ENCODE results near the gene OLA1.

Gene OLA1

GRCh38 chr2:174169372-174169771, 79.0 kb downstream of the OLA1 start:
- Histone ChIP-seq H3K36me3 (ENCODE audit: control insufficient read depth, insufficient read depth, low read length) (no peaks in the 10 kb centered on the region), H3K4me1 (ENCODE audit: control insufficient read depth, insufficient read depth, low read length) (no peaks in the 10 kb centered on the region), H3K9me3 (ENCODE audit: control insufficient read depth, low read length) (no peaks in the 10 kb centered on the region), H3K4me3 (ENCODE audit: insufficient read depth, low read depth, low read length) (no peak overlapping the region), H3K27ac (ENCODE audit: insufficient read depth, low read depth, low read length, poor library complexity, severe bottlenecking) (no peak overlapping the region), H3K27me3 (ENCODE audit: control insufficient read depth, insufficient read depth, low read length, poor library complexity, severe bottlenecking) (no peaks in the 10 kb centered on the region)
- WGBS, 2 experiments = 99 to 100% methylated on average over 3 of the region's 3 CpGs

- Histone ChIP-seq H3K27ac (ENCODE audit: insufficient read depth, low read depth, low read length, poor library complexity, severe bottlenecking) (no peak overlapping the region), H3K36me3 (ENCODE audit: control insufficient read depth, insufficient read depth, low read length) (no peaks in the 10 kb centered on the region), H3K4me1 (ENCODE audit: control insufficient read depth, insufficient read depth, low read length) (no peaks in the 10 kb centered on the region), H3K27me3 (ENCODE audit: control insufficient read depth, insufficient read depth, low read length, poor library complexity, severe bottlenecking) (no peaks in the 10 kb centered on the region), H3K4me3 (ENCODE audit: insufficient read depth, low read depth, low read length) (no peak overlapping the region), H3K9me3 (ENCODE audit: control insufficient read depth, low read length) (no peaks in the 10 kb centered on the region)
- 92 to 97% methylated on average over 1 of the region's 2 CpGs for WGBS, 2 experiments
Observed at GRCh38 chr2:174166261-174166660, 82.1 kb downstream of the OLA1 start.

- 83 to 89% methylated on average over 3 of the region's 3 CpGs for WGBS, 2 experiments
- Histone ChIP-seq H3K36me3 (ENCODE audit: control insufficient read depth, insufficient read depth, low read length) (no peaks in the 10 kb centered on the region), H3K9me3 (ENCODE audit: control insufficient read depth, low read length) (no peaks in the 10 kb centered on the region), H3K27ac (ENCODE audit: insufficient read depth, low read depth, low read length, poor library complexity, severe bottlenecking) (no peak overlapping the region), H3K4me1 (ENCODE audit: control insufficient read depth, insufficient read depth, low read length) (no peaks in the 10 kb centered on the region), H3K27me3 (ENCODE audit: control insufficient read depth, insufficient read depth, low read length, poor library complexity, severe bottlenecking) (no peaks in the 10 kb centered on the region), H3K4me3 (ENCODE audit: insufficient read depth, low read depth, low read length) (no peak overlapping the region)
Observed at GRCh38 chr2:174161490-174161889, 86.8 kb downstream of the OLA1 start.

- no peaks in the 10 kb centered on the region for H3K36me3 ChIP-seq (ENCODE audit: control insufficient read depth, insufficient read depth, low read length)
- no peaks in the 10 kb centered on the region for H3K27me3 ChIP-seq (ENCODE audit: control insufficient read depth, insufficient read depth, low read length, poor library complexity, severe bottlenecking)
- H3K4me3 ChIP-seq (ENCODE audit: insufficient read depth, low read depth, low read length) = no peak overlapping the region
- no peaks in the 10 kb centered on the region for H3K4me1 ChIP-seq (ENCODE audit: control insufficient read depth, insufficient read depth, low read length)
- no peak overlapping the region for H3K27ac ChIP-seq (ENCODE audit: insufficient read depth, low read depth, low read length, poor library complexity, severe bottlenecking)
- H3K9me3 ChIP-seq (ENCODE audit: control insufficient read depth, low read length) = no peaks in the 10 kb centered on the region
- WGBS, 2 experiments = 50 to 62% methylated on average over 1 to 3 of the region's 3 CpGs
Observed at GRCh38 chr2:174158003-174158402, 90.3 kb downstream of the OLA1 start.

- Histone ChIP-seq H3K27me3 (ENCODE audit: control insufficient read depth, insufficient read depth, low read length, poor library complexity, severe bottlenecking) (no peaks in the 10 kb centered on the region), H3K4me1 (ENCODE audit: control insufficient read depth, insufficient read depth, low read length) (no peaks in the 10 kb centered on the region), H3K4me3 (ENCODE audit: insufficient read depth, low read depth, low read length) (no peak overlapping the region), H3K36me3 (ENCODE audit: control insufficient read depth, insufficient read depth, low read length) (no peaks in the 10 kb centered on the region), H3K27ac (ENCODE audit: insufficient read depth, low read depth, low read length, poor library complexity, severe bottlenecking) (no peak overlapping the region), H3K9me3 (ENCODE audit: control insufficient read depth, low read length) (no peaks in the 10 kb centered on the region)
- WGBS, 2 experiments = 88 to 100% methylated on average over 1 of the region's 1 CpG
Observed at GRCh38 chr2:174157053-174157452, 91.3 kb downstream of the OLA1 start.

GRCh38 chr2:174153757-174154680, 94.3 kb downstream of the OLA1 start:
- no peak overlapping the region for H3K4me3 ChIP-seq (ENCODE audit: insufficient read depth, low read depth, low read length)
- H3K9me3 ChIP-seq (ENCODE audit: control insufficient read depth, low read length) = no peaks in the 10 kb centered on the region
- H3K4me1 ChIP-seq (ENCODE audit: control insufficient read depth, insufficient read depth, low read length) = no peaks in the 10 kb centered on the region
- 89 to 93% methylated on average over 7 of the region's 8 CpGs for WGBS, 2 experiments
- no peaks in the 10 kb centered on the region for H3K36me3 ChIP-seq (ENCODE audit: control insufficient read depth, insufficient read depth, low read length)
- no peaks in the 10 kb centered on the region for H3K27me3 ChIP-seq (ENCODE audit: control insufficient read depth, insufficient read depth, low read length, poor library complexity, severe bottlenecking)
- H3K27ac ChIP-seq (ENCODE audit: insufficient read depth, low read depth, low read length, poor library complexity, severe bottlenecking) = no peak overlapping the region

- Histone ChIP-seq H3K27ac (ENCODE audit: insufficient read depth, low read depth, low read length, poor library complexity, severe bottlenecking) (no peak overlapping the region), H3K36me3 (ENCODE audit: control insufficient read depth, insufficient read depth, low read length) (no peaks in the 10 kb centered on the region), H3K9me3 (ENCODE audit: control insufficient read depth, low read length) (no peaks in the 10 kb centered on the region), H3K27me3 (ENCODE audit: control insufficient read depth, insufficient read depth, low read length, poor library complexity, severe bottlenecking) (no peaks in the 10 kb centered on the region), H3K4me3 (ENCODE audit: insufficient read depth, low read depth, low read length) (no peak overlapping the region), H3K4me1 (ENCODE audit: control insufficient read depth, insufficient read depth, low read length) (no peaks in the 10 kb centered on the region)
- WGBS, 2 experiments = 95 to 96% methylated on average over 2 of the region's 2 CpGs
Observed at GRCh38 chr2:174149530-174149929, 98.8 kb downstream of the OLA1 start.

- Histone ChIP-seq H3K9me3 (ENCODE audit: control insufficient read depth, low read length) (no peaks in the 10 kb centered on the region), H3K4me1 (ENCODE audit: control insufficient read depth, insufficient read depth, low read length) (no peaks in the 10 kb centered on the region), H3K27ac (ENCODE audit: insufficient read depth, low read depth, low read length, poor library complexity, severe bottlenecking) (no peak overlapping the region), H3K27me3 (ENCODE audit: control insufficient read depth, insufficient read depth, low read length, poor library complexity, severe bottlenecking) (no peaks in the 10 kb centered on the region), H3K36me3 (ENCODE audit: control insufficient read depth, insufficient read depth, low read length) (no peaks in the 10 kb centered on the region), H3K4me3 (ENCODE audit: insufficient read depth, low read depth, low read length) (no peak overlapping the region)
- WGBS, 2 experiments = 96 to 97% methylated on average over 2 of the region's 2 CpGs
Observed at GRCh38 chr2:174148833-174149232, 99.5 kb downstream of the OLA1 start.

- Histone ChIP-seq H3K9me3 (ENCODE audit: control insufficient read depth, low read length) (no peaks in the 10 kb centered on the region), H3K27me3 (ENCODE audit: control insufficient read depth, insufficient read depth, low read length, poor library complexity, severe bottlenecking) (no peaks in the 10 kb centered on the region), H3K4me3 (ENCODE audit: insufficient read depth, low read depth, low read length) (no peak overlapping the region), H3K4me1 (ENCODE audit: control insufficient read depth, insufficient read depth, low read length) (no peaks in the 10 kb centered on the region), H3K27ac (ENCODE audit: insufficient read depth, low read depth, low read length, poor library complexity, severe bottlenecking) (no peak overlapping the region), H3K36me3 (ENCODE audit: control insufficient read depth, insufficient read depth, low read length) (no peaks in the 10 kb centered on the region)
- 77 to 88% methylated on average over 2 of the region's 2 CpGs for WGBS, 2 experiments
Observed at GRCh38 chr2:174145827-174146226, 102.5 kb downstream of the OLA1 start.

- no peak overlapping the region for H3K27ac ChIP-seq (ENCODE audit: insufficient read depth, low read depth, low read length, poor library complexity, severe bottlenecking)
- no peak overlapping the region for H3K4me3 ChIP-seq (ENCODE audit: insufficient read depth, low read depth, low read length)
- no peaks in the 10 kb centered on the region for H3K9me3 ChIP-seq (ENCODE audit: control insufficient read depth, low read length)
- peaks cover 13% of the 10 kb centered on the region for H3K36me3 ChIP-seq (ENCODE audit: control insufficient read depth, insufficient read depth, low read length)
- 100% methylated on average over 1 of the region's 2 CpGs; no CpG with 5 or more reads in 1 of the 2 experiments for WGBS, 2 experiments
- H3K27me3 ChIP-seq (ENCODE audit: control insufficient read depth, insufficient read depth, low read length, poor library complexity, severe bottlenecking) = no peaks in the 10 kb centered on the region
- H3K4me1 ChIP-seq (ENCODE audit: control insufficient read depth, insufficient read depth, low read length) = no peaks in the 10 kb centered on the region
Observed at GRCh38 chr2:174142290-174142689, 106.0 kb downstream of the OLA1 start.

All from ectodermal cell (in vitro differentiated cells).